K562 (cell line): ENCODE measurements around the gene TPK1. TPM values are rescaled to one million over a fixed set of nuclear protein-coding genes. Genes with fewer than 3 reads are reported as not detected.

Experiments used
- EGR1 ChIP-seq: fragments of 450-650 bp; conservative IDR thresholded peaks from 2 replicates; pipeline ENCODE4 v1.6.1; 2017; ENCODE audit warnings: mild to moderate bottlenecking
- FOSL1 ChIP-seq: fragments of 200-800 bp; sonication (Bioruptor generic); conservative IDR thresholded peaks from 2 replicates; pipeline ENCODE4 v1.6.1; 2016; ENCODE audit warnings: missing genetic modification characterization, missing compliant biosample characterization
- HIVEP1 ChIP-seq: fragments of 250-450 bp; sonication (Bioruptor Pico); IDR thresholded peaks from 2 replicates; pipeline ENCODE4 v1.4.0; 2020; ENCODE audit warnings: mild to moderate bottlenecking
- MEF2D ChIP-seq: conservative IDR thresholded peaks from 2 replicates; pipeline ENCODE4 v1.6.1; 2016; ENCODE audit warnings: low read depth, missing genetic modification characterization, missing compliant biosample characterization
- RAD21 ChIP-seq, 2 experiments: fragments of 250-450 bp in 1 of 2; fragments of 450-650 bp in 1 of 2; sonication (Bioruptor Pico) in 1 of 2; formaldehyde crosslinking in 1 of 2; IDR thresholded peaks in 1 of 2; conservative IDR thresholded peaks in 1 of 2; 2 replicates each; pipeline versions ENCODE4 v1.4.0 to v1.8.0; 2020 to 2022; ENCODE audit warnings: mild to moderate bottlenecking in 2 of 2, moderate library complexity in 1 of 2
- SMC3 ChIP-seq: conservative IDR thresholded peaks from 2 replicates; pipeline ENCODE4 v1.6.1; 2011; ENCODE audit warnings: low read depth, low read length, improper control_type of control experiment; ENCODE audit not compliant: insufficient read depth
- ZNF347 ChIP-seq: fragments of 450-650 bp; formaldehyde crosslinking; IDR thresholded peaks from 2 replicates; pipeline ENCODE4 v1.4.0; 2020; ENCODE audit warnings: low read depth, mild to moderate bottlenecking, moderate library complexity
- polyA plus RNA-seq, 8 experiments: library from polyadenylated mRNA; depleted of rRNA in 4 of 8; stranded (reverse) in 5 of 8; unstranded in 3 of 8; fragments of >200 nt; fragmentation: Nextera tagmentation in 2 of 8; fragmentation: Illumina TruSeq in 1 of 8; extraction: Ambion mirVana in 2 of 8; extraction: Trizol in 1 of 8; gene quantifications; 2 replicates each; pipeline versions ENCODE4 v1.2.1 to v1.2.3, GENCODE V29; 2011 to 2014; ENCODE audit warnings: inconsistent platforms in 1 of 8, missing spikeins in 1 of 8
- total RNA-seq, 7 experiments: library from RNA; depleted of rRNA in 6 of 7; stranded (reverse); fragments of >200 nt in 6 of 7; fragmentation: Illumina TruSeq in 2 of 7; extraction: Trizol in 2 of 7; gene quantifications; 2 replicates each; pipeline versions ENCODE4 v1.2.1 to v1.2.3, GENCODE V29; 2011 to 2021; ENCODE audit warnings: low replicate concordance in 1 of 7
- TF ChIP-seq, protein P1 (sequence below): fragments of 450-650 bp; formaldehyde crosslinking; IDR thresholded peaks from 2 replicates; pipeline ENCODE4 v1.4.0; 2020; ENCODE audit warnings: mild to moderate bottlenecking, moderate library complexity
- TF ChIP-seq, protein P2 (sequence below): fragments of 450-650 bp; formaldehyde crosslinking; IDR thresholded peaks from 2 replicates; pipeline ENCODE4 v1.4.0; 2022; ENCODE audit warnings: mild to moderate bottlenecking, moderate library complexity
- TF ChIP-seq, protein P3 (sequence below): fragments of 450-650 bp; IDR thresholded peaks from 2 replicates; pipeline ENCODE4 v1.6.1; 2018; ENCODE audit warnings: mild to moderate bottlenecking, low read depth; ENCODE audit not compliant: partially characterized antibody

TPK1 gene
- total and polyA plus RNA-seq, 9 of the 15 experiments (the other 6 are each of a cell fraction or from before 2014, with no cell fraction given): 5.1 to 16.2 (median 9.2) TPM

DNA sequence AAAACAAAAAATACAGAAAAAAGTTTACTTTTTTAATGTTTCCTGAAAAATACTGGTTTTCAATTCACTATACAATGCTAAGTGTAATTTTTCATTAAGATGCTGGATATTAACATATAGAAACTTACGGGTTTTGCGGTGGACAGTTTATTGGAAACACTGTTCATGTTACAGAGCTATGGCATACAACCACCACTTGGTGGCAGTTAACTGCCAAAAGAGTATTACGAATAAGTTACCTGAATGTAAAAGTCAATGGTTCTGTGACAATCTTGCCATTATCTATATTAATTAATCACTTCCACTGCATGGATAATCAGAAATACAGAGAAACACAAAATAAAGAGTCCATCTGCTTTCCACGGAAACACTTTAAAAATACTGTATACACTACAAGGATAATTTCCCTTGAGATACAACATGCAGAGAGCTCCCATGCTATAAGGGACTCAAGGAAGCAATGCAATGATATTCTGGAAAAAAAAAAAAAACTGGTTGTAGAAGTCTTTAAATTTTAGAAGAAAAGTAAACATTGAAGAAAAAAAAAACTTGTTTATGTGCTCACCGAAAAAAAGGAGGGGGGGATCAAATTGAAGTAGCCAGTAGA is 97.0 kb downstream of the TPK1 start (continued):
- TF ChIP-seq, protein P1, sequence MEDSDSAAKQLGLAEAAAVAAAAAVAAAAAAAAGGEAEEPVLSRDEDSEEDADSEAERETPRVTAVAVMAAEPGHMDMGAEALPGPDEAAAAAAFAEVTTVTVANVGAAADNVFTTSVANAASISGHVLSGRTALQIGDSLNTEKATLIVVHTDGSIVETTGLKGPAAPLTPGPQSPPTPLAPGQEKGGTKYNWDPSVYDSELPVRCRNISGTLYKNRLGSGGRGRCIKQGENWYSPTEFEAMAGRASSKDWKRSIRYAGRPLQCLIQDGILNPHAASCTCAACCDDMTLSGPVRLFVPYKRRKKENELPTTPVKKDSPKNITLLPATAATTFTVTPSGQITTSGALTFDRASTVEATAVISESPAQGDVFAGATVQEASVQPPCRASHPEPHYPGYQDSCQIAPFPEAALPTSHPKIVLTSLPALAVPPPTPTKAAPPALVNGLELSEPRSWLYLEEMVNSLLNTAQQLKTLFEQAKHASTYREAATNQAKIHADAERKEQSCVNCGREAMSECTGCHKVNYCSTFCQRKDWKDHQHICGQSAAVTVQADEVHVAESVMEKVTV: peak; percentile 55; the same call in 1 of the 2 replicates
- TF ChIP-seq MEF2D (tag): no peak
- TF ChIP-seq ZNF347: no peak
- TF ChIP-seq, protein P2, sequence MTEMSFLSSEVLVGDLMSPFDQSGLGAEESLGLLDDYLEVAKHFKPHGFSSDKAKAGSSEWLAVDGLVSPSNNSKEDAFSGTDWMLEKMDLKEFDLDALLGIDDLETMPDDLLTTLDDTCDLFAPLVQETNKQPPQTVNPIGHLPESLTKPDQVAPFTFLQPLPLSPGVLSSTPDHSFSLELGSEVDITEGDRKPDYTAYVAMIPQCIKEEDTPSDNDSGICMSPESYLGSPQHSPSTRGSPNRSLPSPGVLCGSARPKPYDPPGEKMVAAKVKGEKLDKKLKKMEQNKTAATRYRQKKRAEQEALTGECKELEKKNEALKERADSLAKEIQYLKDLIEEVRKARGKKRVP: no peak
- TF ChIP-seq RAD21 (CRISPR knock-in tag; conservative IDR thresholded peaks at IDR 0.05 in 1 of 2, IDR thresholded peaks at IDR 0.05 in 1 of 2): peak; percentile 69 to 73
- TF ChIP-seq FOSL1 (tag): no peak
- TF ChIP-seq, protein P3, sequence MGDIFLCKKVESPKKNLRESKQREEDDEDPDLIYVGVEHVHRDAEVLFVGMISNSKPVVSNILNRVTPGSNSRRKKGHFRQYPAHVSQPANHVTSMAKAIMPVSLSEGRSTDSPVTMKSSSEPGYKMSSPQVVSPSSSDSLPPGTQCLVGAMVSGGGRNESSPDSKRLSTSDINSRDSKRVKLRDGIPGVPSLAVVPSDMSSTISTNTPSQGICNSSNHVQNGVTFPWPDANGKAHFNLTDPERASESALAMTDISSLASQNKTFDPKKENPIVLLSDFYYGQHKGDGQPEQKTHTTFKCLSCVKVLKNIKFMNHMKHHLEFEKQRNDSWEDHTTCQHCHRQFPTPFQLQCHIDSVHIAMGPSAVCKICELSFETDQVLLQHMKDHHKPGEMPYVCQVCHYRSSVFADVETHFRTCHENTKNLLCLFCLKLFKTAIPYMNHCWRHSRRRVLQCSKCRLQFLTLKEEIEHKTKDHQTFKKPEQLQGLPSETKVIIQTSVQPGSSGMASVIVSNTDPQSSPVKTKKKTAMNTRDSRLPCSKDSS: no peak
- 0 out of 2 replicates have a peak, but pooled peaks have one; percentile 8 for TF ChIP-seq SMC3
- TF ChIP-seq HIVEP1 (CRISPR knock-in tag): no peak
- no peak for TF ChIP-seq EGR1
- TF ChIP-seq, all 486 proteins: peak for 5
